ENCODE measurements around the gene NOP16.

DNA sequence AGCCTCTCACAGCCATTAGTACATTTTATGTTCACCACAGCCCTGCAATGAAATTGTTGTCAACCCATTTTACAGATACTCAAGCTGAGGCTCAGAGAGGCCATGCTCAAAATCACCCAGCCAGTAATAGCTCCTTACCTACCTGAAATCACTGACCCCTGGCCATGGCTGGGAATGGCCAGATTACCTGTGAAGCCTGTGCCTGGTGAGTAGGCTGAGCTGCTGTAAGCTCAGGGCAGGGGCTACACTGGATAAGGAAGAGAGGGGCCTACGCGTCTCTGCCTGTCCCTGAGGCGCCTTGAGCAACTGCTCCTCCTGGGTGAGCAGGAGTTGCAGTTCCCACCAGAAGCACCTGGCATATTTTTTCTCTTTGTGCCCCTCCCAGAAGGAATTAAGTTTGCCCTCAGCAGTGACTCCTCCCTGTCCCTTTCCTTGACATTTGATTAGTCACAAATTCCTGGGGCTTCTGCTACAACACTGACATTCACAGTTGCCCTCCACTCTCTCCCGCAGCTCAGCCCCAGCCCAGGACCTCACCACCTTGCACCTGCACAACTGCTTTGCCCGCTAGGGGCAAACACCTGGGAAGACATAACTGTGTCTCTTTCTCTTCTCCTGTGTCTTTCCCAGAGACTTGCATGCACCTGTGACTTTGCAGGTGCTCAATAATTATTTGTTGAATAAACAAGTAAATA, 22.2 kb upstream of the NOP16 start:
- no peak for TF ChIP-seq POLR2AphosphoS5 (IDR thresholded peaks at IDR 0.05; ENCODE audit: low read depth, low read length)
- TF ChIP-seq POLR2A (IDR thresholded peaks at IDR 0.05; ENCODE audit: low read depth, low read length) = no peak
- TF ChIP-seq TAF1 (IDR thresholded peaks at IDR 0.05; ENCODE audit: borderline replicate concordance, low read depth, low read length) = no peak
